ENCODE measurements around the gene SMYD2.

- TF ChIP-seq CHD2 (IDR thresholded peaks at IDR 0.05; ENCODE audit: low read length, partially characterized antibody) (no peak), RCOR1 (IDR thresholded peaks at IDR 0.05; ENCODE audit: low read depth, low read length) (no peak), ESRRA (IDR thresholded peaks at IDR 0.05; ENCODE audit: borderline replicate concordance, low read length) (no peak), CTCF (IDR thresholded peaks at IDR 0.05) (no peak), SREBF2 (IDR thresholded peaks at IDR 0.05) (no peak), MAX (IDR thresholded peaks at IDR 0.05) (no peak), RARB (CRISPR knock-in tag; IDR thresholded peaks at IDR 0.05) (no peak), POLR2A (IDR thresholded peaks at IDR 0.05; ENCODE audit: low read length) (no peak), RFX5 (IDR thresholded peaks at IDR 0.05) (no peak), REST (IDR thresholded peaks at IDR 0.05) (no peak), HDAC2 (IDR thresholded peaks at IDR 0.05) (no peak), EP300 (IDR thresholded peaks at IDR 0.05) (no peak), CBX8 (IDR thresholded peaks at IDR 0.05) (no peak), HES2 (IDR thresholded peaks at IDR 0.05) (no peak)
Measured at GRCh38 chr1:214290424-214291037, 9.6 kb downstream of the SMYD2 start.

All from A549 (cell line).